Naive thymus-derived CD4-positive, alpha-beta T cell (primary cell): ENCODE results near the gene TMEM132D. TPM values are rescaled to one million over a fixed set of nuclear protein-coding genes. Genes with fewer than 3 reads are reported as not detected.

Source experiments
- ATAC-seq: fragments of 150-1000 bp; cut with Tn5 transposase; 2 replicates; pipeline ENCODE4 v1.10.0; 2021; ENCODE audit warnings: mild to moderate bottlenecking, moderate library complexity
- CTCF ChIA-PET: fragments of 350-600 bp; sonication (Branson Sonifier 250); formaldehyde crosslinking; loops from one replicate; lab custom pipeline; 2021; ENCODE audit warnings: antibody characterized with exemption; lab: Charles Lee
- POLR2A ChIA-PET: fragments of 350-600 bp; sonication (Branson Sonifier 250); formaldehyde crosslinking; loops from one replicate; lab custom pipeline; 2021; ENCODE audit warnings: antibody characterized with exemption, inconsistent platforms; lab: Charles Lee
- DNase-seq, 9 donors: peaks; one replicate each; pipeline versions ENCODE4 v3.0.0 to v3.0.0-alpha.2; 2020 to 2022; ENCODE audit warnings: mixed read lengths in 1 of 9
- H3K27ac ChIP-seq: one replicate; pipeline ENCODE4 v1.7.0; 2013; ENCODE audit warnings: mild to moderate bottlenecking, low read depth, low read length, moderate library complexity
- H3K27me3 ChIP-seq, 2 donors: one replicate each; pipeline ENCODE4 v1.7.0; 2013; ENCODE audit warnings: low read length in 2 of 2, mild to moderate bottlenecking in 2 of 2, moderate library complexity in 2 of 2; ENCODE audit not compliant: control insufficient read depth in 2 of 2, insufficient read depth in 2 of 2
- H3K36me3 ChIP-seq, 3 experiments: 1 replicate in 2 of 3; 2 replicates in 1 of 3; pipeline ENCODE4 v1.7.0; 2013; ENCODE audit warnings: low read length in 3 of 3, mild to moderate bottlenecking in 3 of 3, moderate library complexity in 1 of 3; ENCODE audit not compliant: insufficient read depth in 3 of 3, control insufficient read depth in 2 of 3
- H3K4me1 ChIP-seq, 2 donors: one replicate each; pipeline ENCODE4 v1.7.0; 2013; ENCODE audit warnings: low read length in 2 of 2, mild to moderate bottlenecking in 2 of 2, moderate library complexity in 1 of 2; ENCODE audit not compliant: control insufficient read depth in 2 of 2, insufficient read depth in 2 of 2
- H3K4me3 ChIP-seq: 2 replicates; pipeline ENCODE4 v1.7.0; 2013; ENCODE audit warnings: mild to moderate bottlenecking, low read length
- H3K9me3 ChIP-seq, 3 experiments: 1 replicate in 2 of 3; 2 replicates in 1 of 3; pipeline ENCODE4 v1.7.0; 2013; ENCODE audit warnings: low read length in 3 of 3; ENCODE audit not compliant: control insufficient read depth in 2 of 3
- H3K27ac Mint-ChIP-seq, 9 donors: one replicate each; pipeline ENCODE4 v1.8.0; 2020 to 2022; ENCODE audit warnings: mixed read lengths in 9 of 9, mild to moderate bottlenecking in 8 of 9, moderate library complexity in 5 of 9, inconsistent platforms in 2 of 9
- H3K27me3 Mint-ChIP-seq, 5 donors: one replicate each; pipeline ENCODE4 v1.8.0; 2021 to 2022; ENCODE audit warnings: mixed read lengths in 5 of 5, mild to moderate bottlenecking in 1 of 5
- H3K36me3 Mint-ChIP-seq, 5 donors: one replicate each; pipeline ENCODE4 v1.8.0; 2020 to 2022; ENCODE audit warnings: mixed read lengths in 5 of 5, mild to moderate bottlenecking in 3 of 5, inconsistent platforms in 1 of 5
- H3K4me1 Mint-ChIP-seq, 7 donors: one replicate each; pipeline ENCODE4 v1.8.0; 2020 to 2022; ENCODE audit warnings: mixed read lengths in 7 of 7, mild to moderate bottlenecking in 3 of 7, inconsistent platforms in 1 of 7
- H3K4me3 Mint-ChIP-seq, 10 donors: one replicate each; pipeline ENCODE4 v1.8.0; 2020 to 2022; ENCODE audit warnings: mild to moderate bottlenecking in 10 of 10, mixed read lengths in 10 of 10, moderate library complexity in 6 of 10, inconsistent platforms in 2 of 10
- H3K9me3 Mint-ChIP-seq, 11 donors: one replicate each; pipeline ENCODE4 v1.8.0; 2020 to 2022; ENCODE audit warnings: mixed read lengths in 11 of 11, mild to moderate bottlenecking in 4 of 11, inconsistent platforms in 1 of 11, moderate library complexity in 1 of 11
- intact Hi-C, 2 donors: fragments of 100-400 bp; cut with micrococcal nuclease; formaldehyde crosslinking; loops; one replicate each; pipeline ENCODE4 v1.15.1; 2023
- polyA plus RNA-seq, 2 donors: library from polyadenylated mRNA; unstranded; fragments of 300-500 nt; fragmentation: Illumina TruSeq; gene quantifications; one replicate each; pipeline ENCODE4 v1.2.3, GENCODE V29; 2021
- total RNA-seq, 6 experiments: library from RNA in 5 of 6; stranded (reverse) in 5 of 6; gene quantifications; 1 replicate in 5 of 6; 2 replicates in 1 of 6; pipeline ENCODE4 v1.2.3 and lab custom pipeline; 2021 to 2026

The TMEM132D gene
- total and polyA plus RNA-seq, 7 experiments from 2014 or later: not detected

GRCh38 chr12:129028844-129029243 lies 875.0 kb downstream of the TMEM132D start:
- Histone ChIP-seq H3K9me3 (peaks cover 0 to 7% (median 0%) of the 10 kb centered on the region in 3 experiments), H3K4me1 (no peaks in the 10 kb centered on the region), H3K36me3 (no peaks in the 10 kb centered on the region), H3K4me3 (no peak overlapping the region), H3K27ac (no peak overlapping the region), H3K27me3 (no peaks in the 10 kb centered on the region)
- CTCF ChIA-PET: interaction anchor here (0.7 kb wide), 1 partner anchor 609 kb away, joined by 3 read pairs; no protein-coding TSS in a partner anchor
- DNase-seq (no peak), ATAC-seq (no peak)
- Mint-ChIP-seq H3K27me3 (peaks cover 0 to 6% (median 0%) of the 10 kb centered on the region in 5 donors), H3K27ac (no peak overlapping the region), H3K4me3 (no peak overlapping the region), H3K36me3 (no peaks in the 10 kb centered on the region), H3K4me1 (no peaks in the 10 kb centered on the region), H3K9me3 (peaks cover 0 to 3% (median 0%) of the 10 kb centered on the region in 11 donors)
- intact Hi-C loops: no loop called here
- POLR2A ChIA-PET: no interaction called here

GRCh38 chr12:129025055-129025454 lies 878.8 kb downstream of the TMEM132D start:
- no peaks in the 10 kb centered on the region for H3K4me1 Mint-ChIP-seq
- ATAC-seq: no peak
- Histone ChIP-seq H3K36me3 (no peaks in the 10 kb centered on the region), H3K4me3 (no peak overlapping the region), H3K27ac (no peak overlapping the region), H3K9me3 (peaks cover 0 to 7% (median 0%) of the 10 kb centered on the region in 3 experiments), H3K27me3 (no peaks in the 10 kb centered on the region), H3K4me1 (no peaks in the 10 kb centered on the region)
- peaks cover 0 to 6% (median 0%) of the 10 kb centered on the region in 5 donors for H3K27me3 Mint-ChIP-seq
- DNase-seq: no peak
- CTCF ChIA-PET: no interaction called here
- POLR2A ChIA-PET: no interaction called here
- H3K27ac Mint-ChIP-seq: no peak overlapping the region
- no peaks in the 10 kb centered on the region for H3K36me3 Mint-ChIP-seq
- no peak overlapping the region for H3K4me3 Mint-ChIP-seq
- peaks cover 0 to 15% (median 5%) of the 10 kb centered on the region in 11 donors for H3K9me3 Mint-ChIP-seq
- intact Hi-C loops: no loop called here
